Inflammatory macrophage treated with lipopolysaccharide for 1 hour (primary cell): ENCODE measurements around the gene OGFOD2.

Source experiments
- DNase-seq, 2 donors: peaks; one replicate each; pipeline ENCODE4 v3.0.0-alpha.2; 2020 to 2022

The OGFOD2 gene

DNA sequence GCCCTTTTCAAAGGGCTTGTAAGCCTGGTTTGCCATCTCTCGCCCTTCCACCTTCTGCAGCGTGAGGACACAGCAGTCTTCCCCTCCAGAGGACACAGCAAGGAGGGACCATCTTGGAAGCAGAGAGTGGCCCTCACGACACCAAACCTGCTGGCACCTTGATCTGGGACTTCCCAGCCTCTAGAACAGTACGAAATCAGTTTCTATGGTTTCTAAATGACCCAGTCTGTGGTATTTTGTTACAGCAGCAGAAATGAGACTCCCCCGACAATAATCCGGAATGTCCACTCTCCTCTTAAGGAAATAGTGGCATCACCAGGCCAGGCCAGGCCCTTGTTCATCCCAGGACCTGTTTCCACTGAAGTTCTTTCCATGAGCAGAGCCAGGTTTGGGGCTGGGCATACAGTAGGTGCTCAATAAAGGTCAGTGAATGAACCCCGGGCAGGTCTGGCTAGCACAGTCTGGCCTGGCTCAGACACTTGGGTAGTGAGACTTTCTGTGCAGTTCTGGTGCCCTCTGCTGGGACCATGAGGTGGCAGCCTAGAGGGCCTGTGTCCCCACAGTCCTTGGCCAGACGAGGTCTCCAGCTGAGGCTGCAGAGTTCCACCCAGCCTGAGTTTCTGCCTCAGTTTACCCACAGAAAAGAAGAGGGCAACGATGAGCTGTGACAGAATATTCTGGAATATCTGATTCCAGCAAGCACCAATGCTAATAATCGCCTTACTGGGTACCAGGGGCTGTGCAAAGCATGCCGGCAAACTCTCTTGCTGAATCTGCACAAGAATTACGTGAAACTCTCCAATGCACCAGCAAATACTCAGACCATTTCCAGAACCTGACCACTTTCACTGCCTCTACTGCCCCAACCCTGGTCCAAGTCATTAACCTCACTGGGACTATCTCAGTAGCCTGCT is 22.8 kb upstream of the OGFOD2 start:
- DNase-seq, result peak; percentile 52 to 86

DNA sequence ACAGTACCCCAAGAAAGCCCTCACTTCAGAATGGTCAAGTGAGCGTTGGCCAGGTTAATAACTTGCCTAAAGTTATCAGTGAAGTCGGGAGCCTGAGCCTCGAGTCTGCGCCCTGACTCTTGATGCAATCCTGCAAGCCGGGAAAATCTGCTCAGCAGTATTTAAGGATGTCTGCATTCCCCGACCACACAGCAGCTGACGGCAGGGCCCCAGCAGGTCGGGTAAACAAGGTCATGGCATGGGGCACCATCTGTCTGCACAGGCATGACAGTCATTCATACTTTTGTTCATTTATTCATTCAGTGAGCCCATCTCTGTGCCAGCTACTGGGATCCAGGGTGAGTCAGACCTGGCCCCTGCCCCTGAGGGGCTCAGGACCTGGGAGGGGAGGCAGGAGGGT is 19.9 kb upstream of the OGFOD2 start:
- DNase-seq, result no peak

DNA sequence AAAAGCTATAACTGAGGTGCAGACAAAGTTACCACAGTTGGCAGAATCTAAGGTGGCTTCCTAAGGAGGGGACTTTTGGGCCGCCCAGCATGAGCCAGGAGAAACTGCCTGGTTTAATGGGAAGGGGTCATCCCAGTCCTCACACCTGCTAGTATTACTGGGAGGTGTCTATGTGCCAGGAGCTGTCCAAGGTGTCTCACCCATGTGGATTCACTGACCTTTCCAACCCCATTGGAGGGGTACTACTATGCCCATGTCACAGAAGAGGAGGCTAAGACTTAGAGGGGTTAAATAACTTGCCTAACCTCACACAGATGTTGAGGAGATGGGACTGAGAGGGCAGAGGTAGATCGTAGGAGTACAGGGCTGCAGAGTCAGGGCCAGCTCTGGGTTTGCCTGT is 19.0 kb upstream of the OGFOD2 start:
- DNase-seq, result no peak

DNA sequence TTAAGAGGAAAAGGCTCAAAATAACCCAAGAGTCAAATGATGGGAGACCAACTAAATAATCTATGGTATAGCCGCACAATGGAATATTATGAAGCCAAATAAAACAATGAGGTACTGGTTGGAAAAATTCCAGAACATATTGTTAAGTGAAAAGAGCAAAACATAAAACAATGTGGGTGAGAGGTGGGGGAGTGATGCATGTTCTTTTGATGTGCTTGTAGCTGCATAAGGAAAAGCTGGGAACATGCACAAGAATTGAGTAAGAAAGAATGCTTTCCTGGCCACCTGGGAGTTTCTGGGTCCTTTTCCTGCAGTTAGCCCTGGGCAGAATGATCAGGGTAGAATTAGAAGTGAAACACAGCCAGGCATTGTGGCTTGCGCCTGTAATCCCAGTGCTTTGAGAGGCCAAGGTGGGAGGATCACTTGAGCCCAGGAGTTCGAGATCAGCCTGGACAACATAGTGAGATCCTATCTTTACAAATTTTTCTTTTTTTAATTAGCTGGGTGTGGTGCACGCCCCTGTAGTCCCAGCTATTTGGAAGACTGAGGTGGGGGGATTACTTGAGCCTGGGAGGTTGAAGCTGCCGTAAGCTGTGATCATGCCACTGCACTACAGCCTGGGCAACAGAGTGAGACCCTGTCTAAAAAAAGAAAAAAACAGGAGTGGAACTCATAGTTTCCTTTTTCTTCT is 16.7 kb upstream of the OGFOD2 start:
- no peak for DNase-seq

DNA sequence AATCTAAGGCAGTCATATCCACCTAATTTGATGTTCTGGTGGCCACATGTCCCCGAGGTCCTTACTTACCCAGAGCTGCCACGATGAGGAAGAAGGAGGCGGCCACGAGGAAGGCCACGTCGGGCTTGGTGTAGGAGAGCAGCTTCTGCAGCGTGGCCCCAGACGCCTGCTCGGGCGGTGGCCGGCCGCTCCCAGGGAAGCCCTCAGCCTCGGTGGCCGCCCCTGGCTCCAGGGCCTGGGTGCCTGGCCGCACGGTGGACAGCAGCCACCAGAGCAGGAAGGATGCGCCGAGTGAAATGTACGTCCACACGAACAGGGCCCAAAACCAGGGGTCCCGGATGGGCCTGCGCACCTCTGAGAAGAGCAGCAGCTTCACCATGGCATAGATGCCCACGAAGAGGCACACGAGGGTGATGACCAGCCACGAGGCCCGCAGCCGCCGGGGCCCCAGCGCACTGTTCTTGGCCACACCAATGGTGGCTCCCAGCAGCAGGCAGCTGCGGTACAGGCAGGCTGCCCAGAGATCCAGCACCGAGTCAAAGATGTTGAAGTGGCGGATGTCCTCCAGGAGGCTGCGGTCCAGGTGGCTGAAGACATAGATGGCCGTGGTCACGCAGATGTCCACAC is 15.4 kb upstream of the OGFOD2 start:
- no peak for DNase-seq

DNA sequence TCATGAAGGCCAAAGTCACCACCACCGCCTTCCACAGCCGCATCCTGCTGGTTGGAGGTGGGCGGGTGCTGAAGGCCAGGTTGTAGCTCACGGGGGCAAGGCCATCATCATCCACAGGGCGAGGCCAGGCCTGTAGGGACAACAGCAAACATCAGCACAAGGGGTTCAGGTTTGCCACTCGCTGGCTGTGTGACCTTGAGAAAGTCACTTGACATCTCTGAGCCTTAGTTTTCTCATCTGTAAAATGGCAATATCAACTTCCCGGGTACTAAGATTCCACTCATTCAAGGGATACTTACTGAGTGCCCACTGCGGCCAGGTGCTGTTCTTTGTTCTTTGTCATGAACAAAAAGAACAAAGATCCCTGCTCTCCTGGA is 14.9 kb upstream of the OGFOD2 start:
- DNase-seq, result no peak

DNA sequence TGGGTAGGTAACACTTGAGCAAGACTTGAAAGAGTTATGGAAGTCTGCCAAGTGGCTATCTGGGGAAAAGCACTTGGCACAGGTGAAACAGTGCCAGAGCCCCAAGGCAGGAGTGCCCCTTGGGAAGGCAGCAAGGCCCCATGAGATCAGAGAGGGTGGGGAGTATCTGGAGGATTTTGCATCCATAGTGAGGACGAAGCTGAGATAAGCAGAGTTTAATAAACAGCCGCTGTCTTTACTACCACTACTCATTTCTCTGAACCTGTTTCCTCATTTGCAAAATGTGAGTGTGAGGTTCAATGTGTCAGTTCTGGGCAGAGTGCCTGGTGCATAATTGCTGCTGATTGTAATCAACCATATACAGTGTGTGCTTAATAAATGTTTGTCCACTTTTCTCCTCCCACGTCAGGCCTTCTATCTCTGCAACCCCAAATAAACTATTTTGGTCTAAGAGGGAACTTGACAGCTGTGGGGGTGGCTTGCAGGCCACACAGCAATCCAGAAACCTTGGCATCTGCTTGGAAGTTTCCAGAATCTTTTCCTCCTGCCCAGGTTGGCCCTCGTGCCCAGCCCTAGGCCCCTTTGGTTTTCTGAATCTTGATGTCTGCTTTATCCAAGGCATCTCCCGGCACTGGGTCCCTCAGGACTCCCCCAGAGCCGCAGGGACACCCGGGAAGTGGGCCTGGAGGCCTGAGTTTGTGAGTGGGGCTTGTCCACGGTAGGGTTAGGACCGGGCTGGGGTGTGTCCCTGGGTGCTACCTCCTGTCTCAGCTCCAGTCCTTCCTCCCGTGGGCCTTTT is 13.3 kb upstream of the OGFOD2 start:
- DNase-seq, result no peak

DNA sequence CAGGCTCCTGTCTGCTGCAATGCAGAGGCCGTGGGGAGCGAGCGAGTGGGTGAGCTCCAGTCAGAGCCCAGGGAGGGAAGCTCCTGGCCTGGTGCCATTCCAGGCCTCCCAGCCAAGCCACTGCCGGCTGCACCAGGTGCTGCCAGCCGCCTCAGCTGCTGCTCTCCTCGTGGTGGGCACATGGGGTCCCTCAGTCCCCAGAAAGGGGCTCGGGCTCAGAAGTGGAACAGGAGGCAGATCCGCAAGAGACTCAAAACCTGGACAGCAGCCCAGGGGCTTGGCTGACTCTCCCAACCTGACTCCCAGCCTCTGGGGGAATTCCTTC is 11.1 kb upstream of the OGFOD2 start:
- DNase-seq, result peak in 1 of 2 donors; percentile 52

DNA sequence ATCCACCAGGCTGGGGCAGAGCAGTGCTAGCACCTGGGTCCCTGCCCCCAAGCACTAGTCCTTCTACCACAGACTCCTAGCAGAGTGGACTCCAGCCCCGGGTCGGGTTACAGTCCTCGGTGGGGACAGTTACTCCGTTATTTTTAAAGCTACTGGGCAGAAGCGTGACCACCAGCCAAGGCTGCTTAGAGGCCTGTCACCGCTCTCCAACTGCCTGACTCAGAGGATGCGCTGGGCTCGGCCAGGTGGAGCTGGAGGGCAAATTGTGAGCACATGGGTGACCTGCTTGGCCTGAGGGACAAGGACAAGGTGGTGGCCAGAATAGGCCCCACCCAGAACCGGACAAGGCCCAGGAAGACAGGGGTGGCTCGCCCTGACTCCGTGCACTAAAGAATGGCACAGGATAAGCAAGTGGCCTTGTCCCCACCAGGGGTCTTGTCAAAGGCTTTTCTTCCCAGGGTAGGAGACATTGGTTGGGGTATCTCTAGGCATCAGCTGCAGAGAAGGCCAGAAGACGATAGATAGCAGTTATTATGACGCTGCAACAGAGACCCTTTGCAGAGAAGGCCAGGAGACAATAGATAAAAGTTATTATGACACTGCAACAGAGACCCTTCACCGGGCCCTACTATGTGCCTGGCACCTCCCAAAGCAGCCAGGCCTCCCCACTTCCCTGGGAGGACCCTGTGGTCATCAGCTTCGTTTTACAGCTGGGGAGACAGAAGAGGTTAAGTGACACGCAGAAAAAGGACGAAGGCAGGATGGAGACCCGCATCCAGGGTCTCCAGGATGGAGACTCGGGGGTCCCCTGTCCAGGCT is 10.4 kb upstream of the OGFOD2 start:
- DNase-seq, result no peak

DNA sequence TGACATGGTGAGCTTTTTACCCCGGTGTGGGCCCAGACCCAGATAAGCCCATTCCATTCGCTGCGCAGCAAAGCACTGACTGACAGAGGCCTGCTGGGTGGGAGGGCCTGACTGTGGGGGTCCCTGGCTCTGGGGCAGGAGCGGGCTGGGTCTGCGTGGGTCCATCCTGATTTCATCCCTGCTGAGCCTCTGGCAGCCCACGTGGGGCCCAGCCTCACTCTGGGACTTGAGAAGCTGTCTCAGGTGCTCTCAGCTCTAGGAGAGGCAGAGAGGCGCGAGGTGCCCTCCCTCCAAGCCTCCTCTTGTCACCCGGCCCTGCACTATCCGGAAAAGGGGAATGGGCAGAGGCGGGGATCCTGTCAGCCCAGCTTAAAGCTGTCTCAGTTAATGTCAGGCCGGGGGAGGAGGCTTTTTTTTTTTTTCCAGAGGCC is 9.7 kb upstream of the OGFOD2 start:
- DNase-seq, result no peak

DNA sequence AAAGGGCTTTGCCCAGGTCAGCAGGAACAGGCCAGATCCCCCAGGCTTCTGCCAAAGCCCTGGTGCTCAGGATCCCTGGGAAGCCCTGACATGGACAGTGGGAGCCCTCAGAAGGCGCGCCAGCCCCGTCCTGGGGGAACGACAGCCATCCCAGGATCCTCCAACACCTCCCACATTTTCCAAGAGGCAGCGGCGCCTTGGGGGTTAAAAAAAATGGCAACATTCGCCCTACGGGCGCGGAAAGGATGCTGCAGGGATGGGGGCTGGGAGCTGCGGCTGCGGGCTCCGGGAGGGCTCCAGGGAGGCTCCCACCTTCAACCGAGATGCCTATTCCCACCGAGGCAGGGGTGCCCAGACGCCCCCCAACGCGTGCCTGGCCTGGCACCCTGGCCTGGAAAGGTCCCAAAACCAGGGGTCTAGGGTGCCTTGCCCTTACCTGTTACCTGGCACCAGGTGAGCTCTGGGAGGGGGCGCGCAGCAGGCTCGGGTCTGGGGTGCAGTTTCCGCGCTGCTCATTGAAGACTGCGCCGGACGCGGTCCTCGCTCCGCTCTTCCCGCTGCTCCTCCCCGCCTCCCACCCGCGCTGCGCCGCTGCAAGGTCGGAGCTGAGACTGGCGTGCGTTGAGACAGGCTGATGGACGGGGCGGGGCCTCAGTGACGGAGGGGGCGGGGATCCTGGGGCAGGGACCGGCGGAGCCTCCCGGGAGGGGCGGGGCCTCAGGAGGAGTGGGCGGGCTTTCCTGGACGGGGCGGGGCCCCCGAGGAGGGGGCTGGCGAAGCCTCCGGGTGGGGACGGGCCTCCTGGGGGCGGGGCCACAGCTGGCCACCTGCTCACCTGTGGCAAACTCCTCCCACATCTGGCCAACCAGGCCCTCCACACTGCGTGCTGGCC is 8.9 kb upstream of the OGFOD2 start, which contains the start of gene ABCB9:
Gene ABCB9, minus strand, starts transcription at position 613 of the 892 bp plus-strand sequence. CDS start 6,228 bp downstream, outside the sequence.
- peak; percentile 89 to 95 for DNase-seq

DNA sequence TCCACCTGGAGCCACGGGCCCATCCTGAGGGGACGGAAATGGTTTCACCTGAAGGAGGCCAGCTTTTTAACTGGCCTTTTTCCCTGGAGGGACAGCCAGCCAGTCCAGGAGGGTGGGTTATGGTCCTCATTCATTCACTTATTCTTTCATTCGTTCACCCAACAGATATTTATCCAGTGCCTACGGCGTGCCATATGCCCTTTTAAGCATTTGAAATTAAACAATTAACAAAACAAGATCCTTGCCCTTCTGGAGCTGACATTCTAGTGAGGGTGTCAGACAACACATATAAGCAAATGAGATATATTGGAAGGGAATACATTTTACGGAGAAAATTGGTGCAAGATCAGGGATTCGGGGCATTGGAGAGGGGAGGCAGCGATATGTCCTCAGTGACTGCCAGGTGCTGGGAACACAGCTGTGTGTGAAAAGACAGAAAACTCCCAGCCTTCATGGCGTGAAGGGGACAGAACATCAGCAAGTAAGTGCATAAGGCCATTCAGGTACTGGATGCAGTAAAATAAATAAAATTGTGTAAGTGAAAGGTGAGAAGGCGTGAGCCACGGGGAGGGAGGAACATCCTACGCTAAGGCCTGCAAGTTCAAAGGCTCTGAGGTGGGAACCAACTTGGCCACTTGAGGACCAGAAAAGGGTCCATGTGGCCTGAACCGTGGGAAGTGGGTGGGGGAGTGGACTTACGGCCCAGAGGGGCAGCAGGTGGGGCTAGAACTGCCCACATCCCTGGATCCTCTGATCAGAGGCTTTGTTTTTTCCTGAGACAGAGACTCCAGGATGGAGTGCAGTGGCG is 8.1 kb upstream of the OGFOD2 start:
- no peak for DNase-seq

DNA sequence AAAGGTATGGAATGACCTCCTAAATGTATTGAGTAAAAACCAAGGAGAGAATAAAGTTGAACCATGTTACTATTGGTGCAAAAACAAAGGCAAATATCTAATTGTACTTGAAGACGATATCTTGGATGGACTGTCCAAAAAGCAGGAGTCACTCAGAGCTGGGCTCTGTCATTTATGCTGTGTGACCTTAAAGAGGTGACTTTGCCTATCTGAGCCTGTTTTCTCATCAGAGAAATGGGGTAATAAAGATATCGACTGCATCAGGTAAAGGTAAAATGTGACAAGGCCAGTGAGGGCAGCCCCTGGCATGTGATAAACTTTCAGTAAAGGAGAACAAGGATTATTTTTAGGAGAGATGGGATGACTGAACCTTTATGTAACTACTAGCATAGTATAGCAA is 6.9 kb upstream of the OGFOD2 start:
- DNase-seq, result no peak

DNA sequence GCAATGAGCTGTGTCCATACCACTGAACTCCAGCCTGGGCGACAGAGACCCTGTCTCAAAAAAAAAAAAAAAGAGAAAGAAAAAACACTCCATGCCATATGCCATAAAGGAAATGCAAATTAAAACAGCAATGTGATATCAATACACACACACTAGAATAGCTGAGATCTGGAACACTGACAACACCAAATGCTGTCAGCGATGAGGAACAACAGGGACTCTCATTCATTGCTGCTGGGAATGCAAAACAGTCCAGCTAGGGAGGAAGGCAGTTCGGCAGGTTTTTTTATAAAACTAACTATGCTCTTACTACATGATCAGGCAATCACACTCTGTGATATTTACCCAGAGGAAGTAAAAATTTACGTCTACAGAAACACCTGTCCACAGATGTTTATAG is 5.4 kb upstream of the OGFOD2 start:
- DNase-seq, result no peak

DNA sequence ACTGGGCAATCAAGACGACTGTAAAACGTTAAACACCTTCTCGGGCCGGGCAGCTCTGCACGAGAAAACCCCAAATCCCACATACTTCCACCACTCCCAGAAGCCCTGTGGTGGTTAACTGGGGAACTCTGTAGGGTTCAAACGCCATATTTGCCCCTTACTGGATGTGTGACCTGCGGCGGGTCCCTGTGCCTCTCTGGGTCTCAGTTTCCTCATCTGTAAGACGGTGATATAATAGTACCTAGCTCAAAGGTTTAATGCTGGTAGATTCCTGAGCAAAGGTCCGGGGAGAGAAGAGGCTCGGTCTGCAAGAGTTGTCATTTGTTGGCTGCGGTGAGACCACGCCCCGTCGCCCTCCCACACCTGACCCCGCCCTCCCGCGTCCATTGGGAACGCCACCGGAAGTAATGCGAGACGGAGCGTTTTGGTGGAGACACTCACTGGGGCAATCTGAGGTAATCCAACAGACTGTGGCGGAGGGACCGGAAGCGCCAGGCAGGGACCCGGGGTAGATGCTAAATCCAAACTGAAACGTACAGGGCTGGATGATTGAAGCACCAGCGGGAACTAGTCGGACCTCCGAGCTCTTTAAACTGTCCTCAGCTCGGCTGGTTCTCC is 661 bp upstream of the OGFOD2 start:
- DNase-seq, result peak; percentile 95 to 99

DNA sequence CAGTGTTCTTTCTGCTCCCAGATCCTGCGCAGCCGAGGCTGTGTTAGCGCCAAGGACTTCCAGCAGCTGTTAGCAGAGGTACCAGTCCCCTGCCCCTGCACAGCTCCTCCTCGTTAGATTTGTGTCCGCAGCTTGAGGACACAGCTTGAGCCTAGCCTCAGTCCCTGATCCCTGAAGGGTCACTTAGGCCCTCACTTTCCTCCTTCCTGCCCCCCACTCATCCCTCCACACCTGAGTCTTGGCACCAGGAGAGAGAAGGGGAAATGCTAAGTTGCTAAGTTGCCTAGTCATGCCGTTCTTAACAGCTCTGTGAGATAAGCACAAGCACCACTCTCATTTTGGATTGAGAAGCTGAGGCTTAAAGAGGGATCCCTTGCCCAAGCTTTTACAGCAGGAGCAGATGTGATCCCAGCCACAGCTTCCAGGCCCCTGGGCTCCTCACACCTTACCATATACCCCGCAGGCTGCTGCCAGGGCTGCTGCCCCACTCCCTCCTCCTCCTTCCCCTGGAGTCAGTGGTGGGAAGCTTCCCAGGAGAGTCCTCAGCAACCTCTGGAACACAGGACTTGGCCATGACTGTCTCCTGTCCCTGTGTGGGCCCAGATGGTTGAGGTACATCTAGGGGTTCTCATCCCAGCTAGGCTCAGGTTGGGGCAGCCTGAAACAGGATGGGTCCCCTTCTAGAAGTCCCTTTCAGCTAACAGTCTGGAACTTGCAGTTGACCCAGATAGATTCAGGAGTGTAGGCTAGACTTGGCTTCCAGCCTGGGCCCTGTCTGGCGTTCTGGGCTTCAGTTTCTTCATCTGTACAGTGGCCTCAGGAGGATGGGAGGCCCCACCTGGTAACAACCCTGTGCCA is 975 bp downstream of the OGFOD2 start:
- DNase-seq, result no peak

DNA sequence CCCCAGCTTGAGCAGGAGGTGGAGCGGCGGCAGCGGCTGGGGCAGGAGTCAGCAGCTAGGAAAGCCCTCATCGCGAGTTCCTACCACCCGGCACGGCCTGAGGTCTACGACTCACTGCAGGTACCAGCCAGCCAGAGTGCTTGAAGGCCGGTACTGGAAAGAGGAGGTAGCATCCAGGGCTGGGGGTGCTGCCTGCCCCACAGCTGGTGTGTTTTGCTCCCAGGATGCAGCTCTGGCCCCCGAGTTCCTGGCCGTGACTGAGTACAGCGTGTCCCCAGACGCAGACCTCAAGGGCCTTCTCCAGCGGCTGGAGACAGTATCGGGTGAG is 1.6 kb downstream of the OGFOD2 start:
- no peak for DNase-seq

DNA sequence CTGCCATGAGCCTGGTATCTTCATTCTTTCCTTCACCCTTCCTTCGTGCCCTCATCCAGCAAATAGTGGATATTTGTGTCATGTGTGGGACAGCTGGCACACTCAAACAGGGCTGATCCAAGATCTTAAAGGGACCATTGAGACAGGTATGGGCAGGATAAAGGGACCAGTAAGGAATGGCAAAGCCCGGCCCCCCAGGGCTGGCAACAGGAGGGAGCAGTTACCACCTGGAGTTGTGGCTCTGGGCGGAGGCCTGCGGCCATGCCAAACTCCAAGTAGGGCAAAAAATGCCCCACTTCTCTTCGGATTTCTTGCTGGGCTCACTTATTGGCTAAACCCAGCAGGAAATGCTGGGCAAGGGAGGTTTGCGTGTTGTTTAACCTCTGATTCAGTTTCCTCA is 2.1 kb downstream of the OGFOD2 start:
- no peak for DNase-seq
